ENCODE measurements around the gene LIN7A.

- TF ChIP-seq CTCF (IDR thresholded peaks at IDR 0.05) (no peak), POLR2A (IDR thresholded peaks at IDR 0.05) (no peak)
Measured at GRCh38 chr12:80814453-80814852, 123.3 kb downstream of the LIN7A start.
